Upper lobe of left lung (tissue), 4 donors: Measurements from ENCODE around the gene AP1B1.

Experiments
- CTCF ChIP-seq, 6 experiments: fragments of 450-650 bp in 4 of 6; fragments of 200-600 bp in 2 of 6; sonication (generic) in 2 of 6; IDR thresholded peaks; one replicate each; pipeline ENCODE4 v1.5.1; 2016 to 2019; ENCODE audit warnings: antibody characterized with exemption in 6 of 6
- EP300 ChIP-seq, 4 donors: sonication (generic); formaldehyde crosslinking; IDR thresholded peaks; one replicate each; pipeline ENCODE4 v1.5.1; 2017; ENCODE audit warnings: antibody characterized with exemption in 4 of 4, control low read depth in 2 of 4
- POLR2A ChIP-seq, 4 donors: fragments of 450-650 bp; IDR thresholded peaks; one replicate each; pipeline ENCODE4 v1.5.1; 2016 to 2017; ENCODE audit warnings: antibody characterized with exemption in 4 of 4, mild to moderate bottlenecking in 2 of 4
- POLR2AphosphoS5 ChIP-seq, 2 donors: sonication (generic); formaldehyde crosslinking; IDR thresholded peaks; one replicate each; pipeline ENCODE4 v1.5.1; 2017; ENCODE audit warnings: antibody characterized with exemption in 2 of 2

- TF ChIP-seq CTCF (IDR thresholded peaks at IDR 0.05) (no peak), POLR2A (IDR thresholded peaks at IDR 0.05) (no peak), POLR2AphosphoS5 (IDR thresholded peaks at IDR 0.05) (no peak), EP300 (IDR thresholded peaks at IDR 0.05) (no peak)
These were observed 89.1 kb downstream of the AP1B1 start for GRCh38 chr22:29299136-29299900.
